Measurements from ENCODE around the gene OLIG1.

The OLIG1 gene, protein sequence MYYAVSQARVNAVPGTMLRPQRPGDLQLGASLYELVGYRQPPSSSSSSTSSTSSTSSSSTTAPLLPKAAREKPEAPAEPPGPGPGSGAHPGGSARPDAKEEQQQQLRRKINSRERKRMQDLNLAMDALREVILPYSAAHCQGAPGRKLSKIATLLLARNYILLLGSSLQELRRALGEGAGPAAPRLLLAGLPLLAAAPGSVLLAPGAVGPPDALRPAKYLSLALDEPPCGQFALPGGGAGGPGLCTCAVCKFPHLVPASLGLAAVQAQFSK

GRCh38 chr21:33069994-33070743, at the start of gene OLIG1:
OLIG1 (plus strand) TSS chr21:33070141; CDS start chr21:33070247, 106 bp downstream.
- in situ Hi-C loops (cut with MboI; ENCODE audit: low sequenced_read_pairs, unreplicated experiment) = no loop called here
- TF ChIP-seq, protein P1, sequence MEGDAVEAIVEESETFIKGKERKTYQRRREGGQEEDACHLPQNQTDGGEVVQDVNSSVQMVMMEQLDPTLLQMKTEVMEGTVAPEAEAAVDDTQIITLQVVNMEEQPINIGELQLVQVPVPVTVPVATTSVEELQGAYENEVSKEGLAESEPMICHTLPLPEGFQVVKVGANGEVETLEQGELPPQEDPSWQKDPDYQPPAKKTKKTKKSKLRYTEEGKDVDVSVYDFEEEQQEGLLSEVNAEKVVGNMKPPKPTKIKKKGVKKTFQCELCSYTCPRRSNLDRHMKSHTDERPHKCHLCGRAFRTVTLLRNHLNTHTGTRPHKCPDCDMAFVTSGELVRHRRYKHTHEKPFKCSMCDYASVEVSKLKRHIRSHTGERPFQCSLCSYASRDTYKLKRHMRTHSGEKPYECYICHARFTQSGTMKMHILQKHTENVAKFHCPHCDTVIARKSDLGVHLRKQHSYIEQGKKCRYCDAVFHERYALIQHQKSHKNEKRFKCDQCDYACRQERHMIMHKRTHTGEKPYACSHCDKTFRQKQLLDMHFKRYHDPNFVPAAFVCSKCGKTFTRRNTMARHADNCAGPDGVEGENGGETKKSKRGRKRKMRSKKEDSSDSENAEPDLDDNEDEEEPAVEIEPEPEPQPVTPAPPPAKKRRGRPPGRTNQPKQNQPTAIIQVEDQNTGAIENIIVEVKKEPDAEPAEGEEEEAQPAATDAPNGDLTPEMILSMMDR (IDR thresholded peaks at IDR 0.05; ENCODE audit: borderline replicate concordance, control extremely low read depth, extremely low read depth, insufficient read depth, missing control alignments) = no peak
- DNase-seq (ENCODE audit: low spot score) = peak; percentile 51

GRCh38 chr21:33020558-33021100, 49.3 kb upstream of the OLIG1 start:
- in situ Hi-C loops (cut with MboI; ENCODE audit: low sequenced_read_pairs, unreplicated experiment) = no loop called here
- TF ChIP-seq, protein P1 (IDR thresholded peaks at IDR 0.05; ENCODE audit: borderline replicate concordance, control extremely low read depth, extremely low read depth, insufficient read depth, missing control alignments) = no peak
- DNase-seq (ENCODE audit: low spot score) = peak; percentile 32

DNA sequence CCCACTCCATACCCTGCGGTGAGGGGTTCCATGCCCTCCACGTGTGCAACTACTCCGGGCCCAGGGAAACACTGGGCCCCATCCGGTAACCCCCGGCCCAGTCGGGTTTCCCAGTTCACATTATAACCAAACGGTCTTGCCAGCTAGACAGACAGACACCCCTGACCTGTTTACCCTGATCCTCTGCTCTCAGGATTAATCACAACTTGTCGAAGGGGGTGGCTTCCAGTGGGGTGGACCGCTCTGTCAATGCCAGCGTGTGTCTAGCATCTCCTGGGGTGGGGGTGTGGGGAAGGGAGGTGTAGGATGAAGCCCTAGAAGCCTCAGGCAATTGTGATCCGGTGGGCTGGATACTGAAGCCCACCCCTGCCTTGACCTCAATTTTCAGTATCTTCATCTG, 48.8 kb upstream of the OLIG1 start:
- TF ChIP-seq, protein P1 (IDR thresholded peaks at IDR 0.05; ENCODE audit: borderline replicate concordance, control extremely low read depth, extremely low read depth, insufficient read depth, missing control alignments) = no peak
- no peak for DNase-seq (ENCODE audit: low spot score)
- in situ Hi-C loops (cut with MboI; ENCODE audit: low sequenced_read_pairs, unreplicated experiment) = no loop called here

DNA sequence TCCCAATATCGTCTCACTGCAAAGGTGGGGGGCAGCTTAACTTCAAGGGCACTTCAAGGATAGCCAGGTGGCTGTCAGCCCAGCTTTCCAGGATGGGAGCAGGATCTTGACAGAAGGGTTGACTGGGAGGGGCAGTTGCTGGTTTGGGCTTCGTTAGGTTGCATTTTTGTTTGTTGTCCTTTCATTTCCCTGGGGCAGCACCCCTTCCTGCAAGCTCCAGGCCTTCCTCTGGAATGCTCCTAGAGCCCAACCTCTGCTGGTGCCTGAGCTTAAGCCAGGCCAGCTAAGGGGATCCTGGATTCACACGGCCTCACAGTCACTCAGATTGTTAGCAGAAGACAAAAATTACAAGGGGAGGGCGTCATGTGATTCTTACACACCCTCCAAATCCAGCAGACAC, 48.3 kb upstream of the OLIG1 start:
- TF ChIP-seq, protein P1 (IDR thresholded peaks at IDR 0.05; ENCODE audit: borderline replicate concordance, control extremely low read depth, extremely low read depth, insufficient read depth, missing control alignments) = no peak
- in situ Hi-C loops (cut with MboI; ENCODE audit: low sequenced_read_pairs, unreplicated experiment) = no loop called here
- DNase-seq (ENCODE audit: low spot score) = no peak

DNA sequence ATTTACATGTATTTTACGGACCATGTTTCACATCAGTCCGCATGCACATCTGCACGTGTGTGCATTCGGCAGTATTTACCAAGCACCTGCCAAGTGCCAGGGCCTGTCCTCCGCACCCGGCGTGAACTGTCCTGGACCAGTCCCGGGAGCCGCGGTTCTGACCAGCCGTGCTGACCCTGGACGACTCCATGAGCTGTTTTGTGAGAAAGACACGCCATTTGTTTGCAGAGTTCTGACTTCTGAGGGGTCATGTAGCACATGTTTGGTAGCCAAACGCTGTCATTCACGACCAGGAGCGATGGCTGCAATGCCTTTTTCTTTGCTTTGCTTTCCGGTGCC, 47.5 kb upstream of the OLIG1 start:
- DNase-seq (ENCODE audit: low spot score) = peak; percentile 26
- in situ Hi-C loops (cut with MboI; ENCODE audit: low sequenced_read_pairs, unreplicated experiment) = no loop called here
- TF ChIP-seq, protein P1 (IDR thresholded peaks at IDR 0.05; ENCODE audit: borderline replicate concordance, control extremely low read depth, extremely low read depth, insufficient read depth, missing control alignments) = no peak

- DNase-seq (ENCODE audit: low spot score) = peak; percentile 31
- TF ChIP-seq, protein P1 (IDR thresholded peaks at IDR 0.05; ENCODE audit: borderline replicate concordance, control extremely low read depth, extremely low read depth, insufficient read depth, missing control alignments) = no peak
- in situ Hi-C loops (cut with MboI; ENCODE audit: low sequenced_read_pairs, unreplicated experiment) = no loop called here
Measured at GRCh38 chr21:33022828-33023573, 46.9 kb upstream of the OLIG1 start.

Data from GM13976 (cell line).